Mesodermal cell (in vitro differentiated cells): ENCODE measurements around the gene CUL1.
A peak's percentile ranks its signal among the peaks of the same experiment; 100 is the strongest.

Experiments used
- H3K27ac ChIP-seq: 2 replicates; pipeline ENCODE4 v1.7.0; 2013; ENCODE audit warnings: mild to moderate bottlenecking, low read depth, low read length, moderate library complexity; ENCODE audit not compliant: severe bottlenecking
- H3K36me3 ChIP-seq: 2 replicates; pipeline ENCODE4 v1.7.1; 2013; ENCODE audit warnings: mild to moderate bottlenecking, low read length, moderate library complexity; ENCODE audit not compliant: control insufficient read depth, insufficient read depth
- H3K4me1 ChIP-seq: one replicate; pipeline ENCODE4 v1.7.1; 2013; ENCODE audit warnings: mild to moderate bottlenecking, low read length; ENCODE audit not compliant: insufficient read depth, control insufficient read depth, poor library complexity, severe bottlenecking
- H3K4me3 ChIP-seq: 2 replicates; pipeline ENCODE4 v1.7.0; 2013; ENCODE audit warnings: low read length, control low read depth, mild to moderate bottlenecking; ENCODE audit not compliant: insufficient read depth, poor library complexity, severe bottlenecking; ENCODE audit errors: extremely low read depth
- H3K9me3 ChIP-seq: 2 replicates; pipeline ENCODE4 v1.7.1; 2013; ENCODE audit warnings: mild to moderate bottlenecking, low read length, moderate library complexity; ENCODE audit not compliant: control insufficient read depth
- WGBS, 2 experiments: methylation state at CpG; one replicate each; pipeline ENCODE4 v1.1.5; 2013; ENCODE audit warnings: missing lambda C conversion rate in 2 of 2; ENCODE audit not compliant: insufficient coverage in 2 of 2; 5-methylcytosine and 5-hydroxymethylcytosine counted together

The CUL1 gene

DNA sequence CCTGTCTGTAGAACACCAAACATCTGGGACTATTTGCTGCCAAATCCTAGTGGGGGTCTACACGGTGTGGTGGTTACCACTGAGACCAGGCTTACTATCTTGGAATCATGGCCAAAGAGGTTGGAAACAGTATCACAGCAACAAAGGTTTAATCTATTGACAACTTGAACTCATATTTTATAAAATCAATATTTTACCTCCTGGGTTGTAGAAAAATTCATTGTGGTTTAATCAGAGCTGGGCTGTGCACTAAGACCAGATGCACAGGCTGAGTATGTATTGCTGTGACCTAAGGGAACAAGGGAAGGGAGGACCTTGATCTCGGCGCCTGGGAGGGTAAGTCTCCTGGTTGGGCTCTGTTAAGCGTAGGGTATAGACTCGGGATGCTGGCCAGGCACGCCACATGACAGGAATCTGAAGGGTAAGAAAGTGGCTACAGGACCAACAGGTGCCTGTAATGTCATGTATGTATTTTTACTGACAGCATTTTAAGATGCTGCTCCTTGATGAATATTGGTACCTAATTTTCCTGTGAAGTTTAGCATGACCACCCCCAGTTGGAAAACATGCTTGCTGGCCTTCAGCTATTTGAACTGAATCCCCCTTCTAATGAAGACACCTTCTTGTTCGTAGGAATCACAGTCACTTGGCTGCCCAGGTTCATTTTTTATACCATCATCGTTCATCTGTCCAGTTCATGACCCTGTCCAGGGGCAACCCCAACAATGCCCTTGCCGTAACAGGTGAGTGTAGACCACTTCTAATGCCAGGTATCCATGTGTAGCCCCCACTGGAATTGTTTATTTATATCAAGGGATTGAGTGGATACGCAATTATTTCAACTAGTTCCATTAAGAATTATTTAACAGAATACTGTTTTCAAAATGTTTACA, 105.9 kb downstream of the CUL1 start:
- WGBS, 2 experiments: 90 to 93% methylated on average over 6 to 8 of the region's 10 CpGs
- peaks cover 81% of the 10 kb centered on the region for H3K36me3 ChIP-seq
- H3K9me3 ChIP-seq: no peaks in the 10 kb centered on the region
- H3K4me1 ChIP-seq: no peaks in the 10 kb centered on the region
- no peak overlapping the region for H3K4me3 ChIP-seq
- no peak overlapping the region for H3K27ac ChIP-seq

DNA sequence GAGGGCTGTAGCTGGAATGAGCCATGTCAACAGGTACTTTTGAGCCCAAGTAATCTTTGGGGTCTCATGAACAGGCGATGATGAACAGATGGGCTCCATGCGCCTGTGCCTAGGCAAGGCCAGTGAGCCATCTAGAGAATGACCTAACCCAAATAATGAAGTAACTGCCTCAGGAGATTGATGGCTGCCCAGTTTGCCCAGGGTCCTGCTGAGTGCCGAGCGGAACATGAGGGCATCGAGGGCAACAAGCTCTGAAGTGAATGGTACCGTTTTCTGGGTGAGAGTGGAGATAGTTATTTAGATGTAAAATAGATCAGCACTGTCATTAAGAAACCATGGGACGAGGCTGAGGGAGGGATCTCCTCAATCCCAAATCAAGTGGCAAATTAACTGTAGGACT, 107.5 kb downstream of the CUL1 start:
- peaks cover 82% of the 10 kb centered on the region for H3K36me3 ChIP-seq

DNA sequence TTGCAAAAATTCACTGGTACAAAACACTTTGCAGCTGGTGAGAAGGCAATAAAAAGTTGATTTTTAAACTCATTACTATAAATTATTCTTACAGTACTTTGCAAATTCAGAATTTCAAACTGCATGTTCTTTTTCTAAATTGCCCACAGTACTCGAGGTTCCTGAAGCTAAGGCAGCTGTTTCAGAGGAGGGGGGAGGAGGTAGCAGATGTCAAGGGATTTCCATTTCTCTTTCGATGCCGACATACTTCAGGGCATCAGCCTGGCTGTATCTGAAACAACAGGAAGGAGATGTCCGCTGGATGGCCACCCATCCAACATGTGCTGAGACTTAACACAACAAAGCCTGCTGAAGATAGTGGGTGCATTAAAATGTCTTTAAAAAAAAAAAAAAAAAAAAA, 108.7 kb downstream of the CUL1 start:
- H3K4me3 ChIP-seq: no peak overlapping the region
- peaks cover 87% of the 10 kb centered on the region for H3K36me3 ChIP-seq
- H3K9me3 ChIP-seq: no peaks in the 10 kb centered on the region
- H3K4me1 ChIP-seq: no peaks in the 10 kb centered on the region
- WGBS, 2 experiments: 100% methylated on average over 3 of the region's 4 CpGs; no CpG with 5 or more reads in 1 of the 2 experiments
- H3K27ac ChIP-seq: no peak overlapping the region

More for the DNA sequence above, 107.5 kb downstream of the CUL1 start:
- no peaks in the 10 kb centered on the region for H3K4me1 ChIP-seq
- WGBS, 2 experiments: 92 to 93% methylated on average over 7 of the region's 7 CpGs
- H3K4me3 ChIP-seq: no peak overlapping the region
- H3K27ac ChIP-seq: no peak overlapping the region
- H3K9me3 ChIP-seq: no peaks in the 10 kb centered on the region

DNA sequence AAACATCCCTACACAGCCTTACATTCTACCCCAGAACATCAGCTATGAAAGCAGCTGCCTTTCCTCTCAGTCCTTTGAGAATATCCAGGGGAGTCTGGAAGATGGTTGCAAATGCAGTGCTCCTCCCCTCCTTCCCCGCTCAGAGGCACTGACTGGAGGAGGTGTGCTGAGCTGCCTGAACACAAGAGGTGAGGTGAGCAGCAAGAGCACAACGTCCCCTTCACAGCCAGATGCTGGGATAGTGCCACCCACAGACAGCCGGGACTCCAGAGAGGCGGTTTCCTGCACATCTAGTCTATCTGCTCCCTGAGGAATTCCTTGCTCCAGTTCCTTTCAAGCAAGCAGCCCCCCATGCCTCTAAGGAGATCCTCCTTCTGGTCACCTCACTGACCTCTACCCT, 111.2 kb downstream of the CUL1 start:
- H3K27ac ChIP-seq: no peak overlapping the region
- no peak overlapping the region for H3K4me3 ChIP-seq
- no peaks in the 10 kb centered on the region for H3K9me3 ChIP-seq
- H3K4me1 ChIP-seq: no peaks in the 10 kb centered on the region
- peaks cover 95% of the 10 kb centered on the region for H3K36me3 ChIP-seq
- 79 to 80% methylated on average over 2 to 3 of the region's 4 CpGs for WGBS, 2 experiments

DNA sequence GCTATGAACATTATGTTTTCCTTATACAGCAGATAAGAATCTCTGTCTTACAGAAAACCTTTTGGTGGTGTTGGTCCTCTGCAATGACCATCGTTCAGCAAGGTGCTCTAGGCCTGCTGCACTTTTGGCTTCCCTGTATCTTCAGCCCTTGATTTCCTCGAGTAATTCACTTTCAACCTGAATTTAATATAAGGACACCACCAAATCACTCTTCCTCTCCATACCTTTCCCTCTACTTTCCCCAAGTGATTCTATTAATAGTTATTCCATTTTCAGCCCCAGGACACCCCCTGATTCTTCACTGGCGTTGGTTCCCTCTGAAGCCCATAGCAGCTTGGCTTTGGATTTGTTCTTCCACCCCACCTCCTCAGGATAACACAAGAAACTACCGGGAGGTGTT, 113.2 kb downstream of the CUL1 start:
- no peaks in the 10 kb centered on the region for H3K9me3 ChIP-seq
- H3K4me1 ChIP-seq: no peaks in the 10 kb centered on the region
- 97 to 100% methylated on average over 2 to 3 of the region's 4 CpGs for WGBS, 2 experiments
- H3K27ac ChIP-seq: no peak overlapping the region
- no peak overlapping the region for H3K4me3 ChIP-seq
- peaks cover 95% of the 10 kb centered on the region for H3K36me3 ChIP-seq

DNA sequence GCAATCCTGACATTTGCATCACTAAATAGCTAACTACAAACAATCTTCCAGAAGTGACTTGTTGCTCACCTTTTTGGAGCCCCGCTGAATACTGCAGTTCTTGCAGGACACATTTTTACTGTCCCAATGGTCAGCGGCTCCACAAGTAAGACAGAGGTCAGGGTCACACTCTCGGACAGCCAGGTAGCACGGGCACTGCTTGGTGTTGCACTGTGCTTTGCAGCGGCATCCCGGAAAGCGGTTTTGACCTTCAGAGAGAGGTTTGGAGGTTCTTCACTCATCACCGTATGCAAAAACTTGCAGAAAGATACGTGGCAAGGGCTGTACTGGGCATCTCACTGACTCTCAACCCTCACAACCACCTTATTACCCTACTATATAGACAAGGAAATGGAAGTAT, 115.2 kb downstream of the CUL1 start:
- H3K4me3 ChIP-seq: no peak overlapping the region
- H3K36me3 ChIP-seq: peaks cover 84% of the 10 kb centered on the region
- no peak overlapping the region for H3K27ac ChIP-seq
- no peaks in the 10 kb centered on the region for H3K9me3 ChIP-seq
- WGBS, 2 experiments: 92 to 97% methylated on average over 8 of the region's 9 CpGs
- peaks cover 12% of the 10 kb centered on the region for H3K4me1 ChIP-seq

DNA sequence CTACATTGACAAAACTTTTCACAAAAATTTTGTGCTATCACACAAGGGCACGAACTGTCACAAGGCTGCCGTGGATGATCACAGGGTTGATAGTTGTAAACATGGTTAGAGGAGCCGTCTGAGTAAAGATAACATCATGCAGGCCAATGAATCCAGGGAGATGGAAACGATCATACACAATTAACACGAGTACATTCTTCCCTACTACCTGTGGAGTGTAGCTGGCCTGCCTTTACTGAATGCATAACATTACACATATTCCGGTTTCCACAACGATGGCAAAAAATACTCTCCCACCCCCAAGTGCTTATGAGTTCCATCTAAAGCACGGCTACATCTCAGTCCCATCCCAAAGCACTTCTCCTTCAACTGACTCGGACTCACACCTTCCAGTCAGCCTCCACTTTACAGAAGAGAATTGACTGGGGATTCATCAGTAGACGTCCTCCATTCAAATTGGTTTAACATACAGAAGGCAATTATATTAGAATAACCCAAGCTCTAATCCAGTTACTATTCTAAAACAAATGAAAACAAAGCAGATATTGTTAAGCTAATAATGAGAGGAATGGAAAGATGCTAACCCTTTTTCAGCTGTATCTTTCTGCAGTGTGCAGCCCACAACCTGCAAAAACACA, 116.3 kb downstream of the CUL1 start:
- no peak overlapping the region for H3K4me3 ChIP-seq
- H3K4me1 ChIP-seq: peaks cover 23% of the 10 kb centered on the region
- no peak overlapping the region for H3K27ac ChIP-seq
- no peaks in the 10 kb centered on the region for H3K9me3 ChIP-seq
- H3K36me3 ChIP-seq: peaks cover 79% of the 10 kb centered on the region
- 93 to 100% methylated on average over 4 to 7 of the region's 10 CpGs for WGBS, 2 experiments

DNA sequence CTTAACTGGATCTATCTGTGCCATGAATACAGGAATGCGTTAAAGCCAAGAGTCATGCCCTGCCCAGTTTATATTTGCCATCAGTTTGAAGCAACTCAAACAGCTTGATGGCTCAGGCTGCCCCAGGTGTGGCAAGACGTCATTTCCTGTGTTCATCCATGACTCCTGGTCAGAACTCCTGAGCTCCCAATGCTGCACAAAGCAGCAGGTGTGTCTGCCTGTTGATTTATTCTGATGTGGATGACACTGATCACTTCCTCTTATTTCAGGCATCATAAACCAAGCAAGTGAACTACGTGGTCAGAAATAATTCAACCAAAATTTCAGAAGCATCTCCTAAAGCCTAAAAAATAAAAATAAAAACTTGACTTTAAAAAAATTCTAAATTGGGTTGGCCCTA, 116.9 kb downstream of the CUL1 start:
- H3K4me3 ChIP-seq: no peak overlapping the region
- peaks cover 29% of the 10 kb centered on the region for H3K4me1 ChIP-seq
- WGBS, 2 experiments: 100% methylated on average over 2 to 3 of the region's 3 CpGs
- H3K27ac ChIP-seq: no peak overlapping the region
- H3K36me3 ChIP-seq: peaks cover 73% of the 10 kb centered on the region
- no peaks in the 10 kb centered on the region for H3K9me3 ChIP-seq

DNA sequence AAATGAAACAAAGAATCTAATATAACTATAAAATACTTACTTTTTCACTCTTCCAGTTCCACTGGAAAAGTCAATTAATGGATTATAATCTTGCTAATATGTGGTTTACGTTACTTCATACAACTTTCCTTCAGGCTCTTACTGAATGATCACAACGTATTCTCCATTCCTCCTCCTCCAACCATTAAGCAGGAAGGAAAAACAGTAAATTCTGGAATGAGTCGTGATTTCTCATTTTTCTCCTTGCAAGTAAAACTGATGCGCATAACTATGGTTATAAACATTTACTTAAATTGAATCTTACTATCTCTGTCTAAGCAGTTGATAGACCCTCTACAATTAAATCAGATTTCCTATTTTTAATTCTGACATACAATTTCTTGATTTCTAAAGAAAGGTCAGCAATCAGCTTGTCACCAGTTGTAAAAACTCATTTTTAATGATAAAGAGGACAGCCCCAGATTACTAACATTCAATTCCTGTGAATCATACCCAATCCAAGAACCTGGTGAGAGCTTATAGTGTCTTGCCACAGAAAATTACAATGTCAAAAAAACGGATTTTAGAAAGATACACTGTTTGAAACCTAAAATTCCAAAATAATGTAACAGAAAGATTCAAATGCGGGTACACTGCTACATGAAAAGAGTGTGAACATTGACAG, 121.1 kb downstream of the CUL1 start:
- no peaks in the 10 kb centered on the region for H3K9me3 ChIP-seq
- peaks cover 29% of the 10 kb centered on the region for H3K4me1 ChIP-seq
- no peak overlapping the region for H3K4me3 ChIP-seq
- WGBS, 2 experiments: 80 to 90% methylated on average over 2 of the region's 6 CpGs
- peaks cover 40% of the 10 kb centered on the region for H3K36me3 ChIP-seq
- peak overlapping the region; percentile 41 for H3K27ac ChIP-seq

- Histone ChIP-seq H3K27ac (no peak overlapping the region), H3K9me3 (no peaks in the 10 kb centered on the region), H3K4me1 (peaks cover 29% of the 10 kb centered on the region), H3K4me3 (no peak overlapping the region), H3K36me3 (peaks cover 30% of the 10 kb centered on the region)
- WGBS, 2 experiments: 60 to 100% methylated on average over 1 to 2 of the region's 2 CpGs
Measured at GRCh38 chr7:148821422-148821821, 122.7 kb downstream of the CUL1 start.
